Activated naive CD4-positive, alpha-beta T cell treated with anti-CD3 and anti-CD28 coated beads, Interleukin-2, amount 50 U/mL, for 24 hours (primary cell): ENCODE measurements around the gene AJAP1.
A peak's percentile ranks its signal among the peaks of the same experiment; 100 is the strongest.

ENCODE experiments used
- H3K27ac Mint-ChIP-seq: one replicate; pipeline ENCODE4 v1.8.0; 2021; ENCODE audit warnings: mild to moderate bottlenecking, mixed read lengths
- H3K27me3 Mint-ChIP-seq: one replicate; pipeline ENCODE4 v1.8.0; 2021; ENCODE audit warnings: mixed read lengths
- H3K36me3 Mint-ChIP-seq: one replicate; pipeline ENCODE4 v1.8.0; 2021; ENCODE audit warnings: mixed read lengths
- H3K4me1 Mint-ChIP-seq: one replicate; pipeline ENCODE4 v1.8.0; 2021; ENCODE audit warnings: mixed read lengths
- H3K4me3 Mint-ChIP-seq: one replicate; pipeline ENCODE4 v1.8.0; 2021; ENCODE audit warnings: mild to moderate bottlenecking, mixed read lengths
- H3K9me3 Mint-ChIP-seq: one replicate; pipeline ENCODE4 v1.8.0; 2021; ENCODE audit warnings: mixed read lengths

AJAP1 gene

DNA sequence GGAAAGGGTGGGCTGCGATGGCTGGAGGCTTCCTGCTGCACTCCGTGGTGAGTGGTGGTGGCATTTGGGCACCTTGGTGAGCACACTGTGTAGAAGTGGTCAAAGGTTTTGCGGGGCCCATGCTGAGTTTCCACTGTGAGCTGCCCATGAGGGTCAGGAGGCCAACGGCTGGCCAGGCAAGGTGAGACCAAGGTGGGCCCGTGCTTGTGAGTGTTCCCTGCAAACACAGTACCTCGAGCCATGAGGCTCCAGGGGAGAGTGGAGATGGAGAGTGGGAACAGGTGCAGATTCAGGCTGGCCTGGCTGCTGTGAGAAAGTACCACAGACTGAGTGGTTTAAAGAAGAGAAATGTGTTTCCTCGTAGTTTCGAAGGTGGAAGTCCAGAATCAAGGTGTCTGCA, 40.8 kb downstream of the AJAP1 start:
- H3K9me3 Mint-ChIP-seq, result no peaks in the 10 kb centered on the region
- no peaks in the 10 kb centered on the region for H3K27me3 Mint-ChIP-seq
- H3K36me3 Mint-ChIP-seq, result no peaks in the 10 kb centered on the region
- H3K27ac Mint-ChIP-seq, result no peak overlapping the region
- H3K4me1 Mint-ChIP-seq, result no peaks in the 10 kb centered on the region
- H3K4me3 Mint-ChIP-seq, result no peak overlapping the region

DNA sequence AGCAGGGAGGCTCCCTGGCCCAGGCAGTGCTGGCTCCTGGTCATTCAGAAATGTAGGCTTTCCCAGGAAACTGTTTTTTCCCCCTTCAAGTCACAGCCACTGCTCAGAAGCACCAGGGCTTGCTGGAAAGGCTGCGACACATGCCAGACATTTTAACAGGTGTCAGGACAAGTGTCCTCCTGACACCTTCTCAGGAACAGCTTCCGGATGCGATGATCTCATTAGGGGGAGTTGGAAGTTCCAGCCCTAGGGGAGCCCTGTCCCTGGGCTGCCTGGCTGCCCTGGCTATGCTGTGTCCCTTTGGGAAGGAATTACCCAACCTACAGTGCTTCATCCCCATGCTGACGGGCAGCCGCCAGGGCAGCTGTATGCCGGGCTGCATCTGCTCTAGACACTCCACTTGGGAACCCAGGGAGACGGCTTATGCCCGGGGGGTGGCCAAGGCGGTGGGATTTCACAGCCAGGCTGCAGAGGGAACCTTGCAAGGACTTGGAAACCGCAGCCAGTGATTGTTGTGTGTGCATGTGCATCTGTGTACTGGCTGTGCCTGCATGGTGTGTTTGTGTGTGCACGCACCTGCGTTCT, 41.8 kb downstream of the AJAP1 start:
- H3K27ac Mint-ChIP-seq, result no peak overlapping the region
- H3K4me3 Mint-ChIP-seq, result no peak overlapping the region
- H3K4me1 Mint-ChIP-seq, result no peaks in the 10 kb centered on the region
- no peaks in the 10 kb centered on the region for H3K36me3 Mint-ChIP-seq
- no peaks in the 10 kb centered on the region for H3K9me3 Mint-ChIP-seq
- no peaks in the 10 kb centered on the region for H3K27me3 Mint-ChIP-seq

DNA sequence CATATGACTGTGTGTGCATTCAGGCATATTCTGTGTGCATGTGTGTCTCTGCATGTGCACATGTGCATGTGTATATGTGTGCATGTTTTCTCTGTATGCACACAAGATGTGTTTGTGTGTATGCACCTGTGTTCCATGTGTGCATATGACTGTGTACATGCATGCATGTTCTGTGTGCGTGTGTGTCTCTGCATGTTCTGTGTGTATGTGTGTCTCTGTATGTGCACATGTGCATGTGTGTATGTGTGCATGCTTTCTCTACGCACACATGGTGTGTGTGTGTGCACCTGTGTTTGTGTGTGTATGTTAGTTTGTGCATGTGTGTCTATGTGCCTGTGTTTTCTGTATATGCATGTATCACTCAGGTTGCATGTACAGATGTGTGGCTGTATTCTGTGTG, 42.3 kb downstream of the AJAP1 start:
- no peaks in the 10 kb centered on the region for H3K36me3 Mint-ChIP-seq
- H3K27ac Mint-ChIP-seq, result no peak overlapping the region
- H3K27me3 Mint-ChIP-seq, result no peaks in the 10 kb centered on the region
- H3K9me3 Mint-ChIP-seq, result no peaks in the 10 kb centered on the region
- no peaks in the 10 kb centered on the region for H3K4me1 Mint-ChIP-seq
- H3K4me3 Mint-ChIP-seq, result no peak overlapping the region

DNA sequence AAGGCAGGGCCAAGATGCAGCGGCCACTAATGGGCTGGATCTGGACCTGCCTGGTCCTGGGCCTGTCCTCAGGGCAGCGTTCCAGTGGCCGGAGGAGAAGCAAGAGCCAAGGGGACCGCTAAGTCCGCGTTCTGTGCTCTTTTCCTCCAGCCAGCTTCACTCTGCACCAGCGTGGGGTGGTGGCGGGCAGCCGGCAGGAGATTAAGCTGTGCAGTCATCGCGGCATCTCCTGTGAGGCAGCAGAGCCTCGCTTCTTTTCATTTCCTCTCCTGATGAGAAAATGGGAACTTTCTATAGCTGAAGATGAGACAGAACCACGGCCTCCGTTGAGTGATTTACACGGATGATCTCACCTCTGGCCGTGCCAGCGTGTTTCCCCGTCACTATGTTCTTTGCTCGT, 43.4 kb downstream of the AJAP1 start:
- H3K4me3 Mint-ChIP-seq, result no peak overlapping the region
- H3K27me3 Mint-ChIP-seq, result no peaks in the 10 kb centered on the region
- H3K9me3 Mint-ChIP-seq, result no peaks in the 10 kb centered on the region
- no peaks in the 10 kb centered on the region for H3K36me3 Mint-ChIP-seq
- H3K4me1 Mint-ChIP-seq, result no peaks in the 10 kb centered on the region
- no peak overlapping the region for H3K27ac Mint-ChIP-seq

DNA sequence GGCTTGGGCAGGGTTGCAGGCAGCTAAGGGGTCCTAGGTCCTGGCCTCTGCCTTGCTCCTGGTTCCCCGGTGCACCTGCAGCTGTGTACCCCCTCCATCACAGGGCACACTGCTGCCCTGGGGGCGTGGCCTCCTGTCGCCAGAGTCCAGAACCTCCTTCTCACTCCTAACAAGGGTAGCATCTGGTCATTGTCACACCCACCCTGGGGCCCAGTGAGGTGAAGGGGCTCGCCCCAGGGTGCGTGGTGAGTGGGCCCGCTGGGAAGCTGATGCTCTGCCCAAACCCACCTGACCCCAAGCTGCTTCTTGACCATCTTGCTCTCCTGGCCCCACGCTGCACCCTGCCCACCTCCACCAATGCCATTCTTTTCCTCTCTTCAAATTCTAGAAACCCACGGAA, 44.5 kb downstream of the AJAP1 start:
- no peak overlapping the region for H3K27ac Mint-ChIP-seq
- H3K4me1 Mint-ChIP-seq, result no peaks in the 10 kb centered on the region
- no peak overlapping the region for H3K4me3 Mint-ChIP-seq
- no peaks in the 10 kb centered on the region for H3K36me3 Mint-ChIP-seq
- H3K27me3 Mint-ChIP-seq, result no peaks in the 10 kb centered on the region
- no peaks in the 10 kb centered on the region for H3K9me3 Mint-ChIP-seq

DNA sequence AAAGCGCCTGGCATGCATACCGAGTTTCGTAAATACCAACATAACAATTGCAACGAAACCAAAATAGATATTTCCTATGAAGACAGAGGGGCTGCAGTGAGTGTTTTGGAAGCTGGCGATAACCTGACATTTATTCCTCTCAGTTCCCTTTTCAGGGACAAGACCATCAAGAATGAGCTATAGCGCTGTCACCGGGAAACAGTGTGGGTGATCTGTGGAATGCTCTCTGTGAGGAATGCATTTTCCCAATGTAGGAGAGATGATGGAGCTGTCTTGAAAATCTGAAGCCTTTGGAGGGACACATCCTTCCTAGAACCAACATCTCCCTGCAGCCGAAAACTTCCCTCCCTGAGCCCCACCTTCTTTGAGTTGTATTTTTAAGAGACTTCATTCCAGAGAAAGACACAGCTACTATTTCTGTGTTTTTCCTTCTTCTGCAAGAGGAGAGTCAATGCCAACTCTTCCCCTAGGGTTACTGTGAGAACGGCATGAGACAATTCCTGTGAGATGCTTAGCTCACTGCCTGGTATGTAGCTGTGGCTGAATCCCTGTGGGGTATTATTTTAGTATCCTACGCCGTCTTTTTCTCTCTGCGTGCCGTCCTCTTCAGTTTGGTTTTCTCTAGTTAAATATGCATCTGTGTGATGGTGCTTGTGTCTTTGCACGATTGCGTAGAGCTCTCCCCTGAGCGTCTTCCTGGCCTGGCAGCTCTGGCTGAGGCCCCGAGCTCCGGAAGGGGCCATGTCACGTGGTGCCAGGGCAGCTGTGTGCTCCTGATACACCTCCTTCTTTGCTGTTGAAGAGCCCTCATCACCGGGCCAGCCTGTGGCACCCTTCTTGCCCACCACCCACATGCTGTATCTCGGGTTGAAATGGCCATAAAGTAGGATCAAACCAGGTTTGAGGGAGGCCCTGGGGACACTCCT, 45.2 kb downstream of the AJAP1 start:
- no peaks in the 10 kb centered on the region for H3K9me3 Mint-ChIP-seq
- H3K36me3 Mint-ChIP-seq, result no peaks in the 10 kb centered on the region
- H3K4me3 Mint-ChIP-seq, result no peak overlapping the region
- no peaks in the 10 kb centered on the region for H3K4me1 Mint-ChIP-seq
- H3K27me3 Mint-ChIP-seq, result no peaks in the 10 kb centered on the region
- H3K27ac Mint-ChIP-seq, result no peak overlapping the region

DNA sequence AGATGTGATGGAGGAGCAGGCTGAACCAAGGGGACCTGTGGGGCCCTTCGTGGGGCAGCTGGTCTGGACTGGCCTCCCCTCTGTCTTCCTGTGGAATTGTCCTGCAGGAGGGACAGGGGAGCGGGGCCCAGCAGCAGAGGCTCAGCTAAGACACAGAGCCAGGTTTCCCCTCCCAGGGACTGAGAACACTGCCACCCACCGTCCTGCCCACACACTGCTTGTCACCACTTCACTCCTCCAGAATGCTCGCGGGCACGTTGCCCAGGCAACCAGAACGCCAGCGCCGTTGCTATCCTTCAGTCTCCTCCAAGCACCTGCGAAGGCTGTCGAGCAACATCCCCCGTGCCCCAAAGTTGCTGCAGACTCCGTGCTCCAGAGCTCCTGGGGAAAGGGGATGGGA, 46.4 kb downstream of the AJAP1 start:
- no peaks in the 10 kb centered on the region for H3K9me3 Mint-ChIP-seq
- no peaks in the 10 kb centered on the region for H3K4me1 Mint-ChIP-seq
- H3K27ac Mint-ChIP-seq, result no peak overlapping the region
- H3K27me3 Mint-ChIP-seq, result no peaks in the 10 kb centered on the region
- H3K4me3 Mint-ChIP-seq, result no peak overlapping the region
- no peaks in the 10 kb centered on the region for H3K36me3 Mint-ChIP-seq

DNA sequence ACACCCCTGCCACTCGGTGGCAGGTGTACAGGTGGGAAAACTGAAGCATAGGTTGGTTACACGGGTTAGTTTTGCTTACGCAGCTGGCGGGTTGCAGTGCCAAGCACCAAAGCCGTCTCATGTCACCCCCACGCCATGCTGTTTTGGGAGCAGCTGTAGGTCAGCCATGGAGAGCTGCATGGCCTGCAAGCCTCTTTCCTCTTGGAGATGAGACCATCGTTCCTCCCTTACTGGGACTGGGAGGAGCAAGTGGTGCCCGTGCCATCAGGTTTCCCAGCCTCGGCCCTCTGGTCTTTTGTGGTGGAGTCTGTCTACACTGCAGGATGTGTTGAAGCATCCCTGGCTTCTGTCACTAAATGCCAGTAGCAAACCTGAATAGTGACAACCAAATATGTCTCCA, 46.9 kb downstream of the AJAP1 start:
- no peak overlapping the region for H3K4me3 Mint-ChIP-seq
- no peaks in the 10 kb centered on the region for H3K4me1 Mint-ChIP-seq
- H3K27ac Mint-ChIP-seq, result no peak overlapping the region
- H3K27me3 Mint-ChIP-seq, result no peaks in the 10 kb centered on the region
- no peaks in the 10 kb centered on the region for H3K9me3 Mint-ChIP-seq
- no peaks in the 10 kb centered on the region for H3K36me3 Mint-ChIP-seq

DNA sequence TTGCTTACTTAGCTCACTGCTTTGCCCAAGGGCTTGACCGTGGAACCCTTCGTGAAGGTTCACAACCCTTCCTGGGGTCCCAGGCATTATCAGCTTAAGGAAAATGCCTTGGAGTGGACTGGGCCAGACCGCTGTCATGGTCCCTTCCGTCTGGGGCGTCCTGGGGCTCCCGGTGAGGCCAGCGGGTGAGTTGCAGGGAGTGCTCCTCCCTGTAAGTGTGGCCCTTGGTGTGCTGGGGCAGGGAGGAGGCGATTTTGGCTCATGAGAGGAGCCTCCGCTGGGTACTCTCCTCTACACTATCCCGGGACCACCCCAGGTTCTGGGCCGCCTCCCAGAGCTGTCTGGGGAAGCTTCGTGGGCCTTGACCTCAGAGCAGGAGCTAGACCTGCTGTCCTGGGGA, 48.1 kb downstream of the AJAP1 start:
- Mint-ChIP-seq H3K27ac (no peak overlapping the region), H3K9me3 (no peaks in the 10 kb centered on the region), H3K4me1 (no peaks in the 10 kb centered on the region), H3K27me3 (peaks cover 3% of the 10 kb centered on the region), H3K36me3 (no peaks in the 10 kb centered on the region), H3K4me3 (no peak overlapping the region)

DNA sequence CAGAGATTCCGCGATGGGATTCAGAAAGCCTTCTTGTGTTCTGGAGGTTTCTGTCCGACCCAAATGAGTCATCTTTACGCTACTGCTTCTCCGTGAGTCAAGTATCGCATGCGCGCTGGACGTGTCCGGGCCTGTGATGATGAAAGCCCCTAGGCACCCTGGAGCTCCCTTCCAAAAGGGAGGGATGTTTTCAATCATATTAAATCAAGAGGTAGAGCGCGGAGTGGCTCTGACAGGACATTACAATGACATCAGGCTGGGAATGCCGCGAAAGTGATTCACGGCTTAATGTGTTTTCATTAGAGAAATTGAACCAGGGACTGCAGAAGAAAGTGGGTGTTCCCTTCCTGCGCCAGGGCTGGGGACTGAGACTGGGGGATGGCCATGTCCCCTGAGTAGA, 48.5 kb downstream of the AJAP1 start:
- Mint-ChIP-seq H3K27ac (no peak overlapping the region), H3K27me3 (peaks cover 3% of the 10 kb centered on the region), H3K4me1 (no peaks in the 10 kb centered on the region), H3K36me3 (no peaks in the 10 kb centered on the region), H3K9me3 (no peaks in the 10 kb centered on the region), H3K4me3 (no peak overlapping the region)

DNA sequence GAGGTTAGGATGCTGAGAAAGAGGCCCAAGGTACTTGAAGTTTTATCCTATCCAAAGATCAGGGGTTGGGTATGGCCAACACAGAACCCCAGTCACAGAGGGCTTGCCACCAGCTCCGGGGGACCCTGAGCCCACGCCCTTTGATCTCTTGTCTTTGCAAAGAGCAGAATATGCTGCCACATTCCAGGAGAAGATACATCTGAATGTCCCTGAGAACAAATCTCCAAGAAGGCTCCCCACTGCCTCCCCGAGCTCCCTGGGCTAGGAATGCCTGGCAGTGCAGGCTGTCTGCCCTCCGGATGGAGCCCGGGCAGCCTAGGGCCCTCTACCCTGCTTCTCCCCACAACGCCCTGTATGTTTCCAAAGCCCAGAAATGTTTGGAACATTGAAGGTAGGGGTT, 49.2 kb downstream of the AJAP1 start:
- Mint-ChIP-seq H3K27ac (no peak overlapping the region), H3K27me3 (peaks cover 3% of the 10 kb centered on the region), H3K4me3 (no peak overlapping the region), H3K4me1 (no peaks in the 10 kb centered on the region), H3K36me3 (no peaks in the 10 kb centered on the region), H3K9me3 (no peaks in the 10 kb centered on the region)

DNA sequence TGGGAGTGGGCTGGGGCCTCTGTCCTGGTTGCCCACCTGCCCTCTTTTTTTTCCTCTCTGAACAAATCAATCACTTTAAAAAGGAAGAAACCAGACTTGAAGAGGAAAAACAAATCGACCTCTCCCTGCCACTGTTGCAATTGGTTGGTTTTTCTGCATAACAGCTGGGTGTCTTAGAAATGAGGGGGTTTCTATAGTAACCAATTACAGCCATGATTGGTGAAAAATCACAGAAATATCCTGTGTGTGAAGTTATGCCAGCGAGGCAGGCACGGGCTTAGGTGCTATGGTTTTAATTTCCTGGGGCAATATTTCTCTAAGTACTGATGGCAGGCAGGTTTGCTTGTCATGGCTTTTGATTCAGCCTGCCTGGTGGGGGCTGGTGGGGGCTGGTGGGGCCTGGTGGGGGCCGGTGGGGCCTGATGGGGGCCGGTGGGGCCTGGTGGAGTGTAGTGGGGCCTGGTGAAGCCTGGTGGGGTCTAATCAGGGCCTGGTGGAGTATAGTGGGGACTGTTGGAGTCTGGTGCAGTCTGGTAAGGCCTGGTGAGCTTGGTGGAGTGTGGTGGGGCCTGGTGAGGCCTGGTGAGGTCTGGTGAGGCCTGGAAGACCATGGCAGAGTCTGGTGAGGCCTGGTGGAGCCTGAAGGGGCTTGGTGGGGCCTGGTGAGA, 54.6 kb downstream of the AJAP1 start:
- Mint-ChIP-seq H3K27ac (no peak overlapping the region), H3K4me3 (no peak overlapping the region), H3K27me3 (peaks cover 13% of the 10 kb centered on the region), H3K36me3 (no peaks in the 10 kb centered on the region), H3K4me1 (peaks cover 7% of the 10 kb centered on the region), H3K9me3 (no peaks in the 10 kb centered on the region)

DNA sequence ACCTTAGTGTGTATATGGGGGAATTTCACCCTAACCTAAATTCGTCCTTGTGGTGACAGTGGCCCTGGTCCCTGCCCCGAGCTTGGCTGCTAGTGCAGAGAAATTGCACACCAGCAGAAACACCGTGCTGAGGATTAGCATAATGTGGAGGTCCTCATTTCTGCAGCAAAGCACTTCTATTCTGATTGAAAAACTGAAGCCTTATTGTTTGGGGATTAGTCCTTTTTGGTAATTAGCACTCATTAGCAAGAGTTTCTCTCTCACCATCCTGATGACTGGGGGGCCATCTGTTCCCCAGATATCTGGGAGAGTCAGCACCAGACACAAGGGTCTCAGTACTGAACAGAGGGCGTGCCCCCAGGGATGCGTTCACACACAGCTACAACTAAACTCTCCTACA, 55.2 kb downstream of the AJAP1 start:
- H3K36me3 Mint-ChIP-seq, result no peaks in the 10 kb centered on the region
- H3K27ac Mint-ChIP-seq, result no peak overlapping the region
- H3K4me3 Mint-ChIP-seq, result no peak overlapping the region
- no peaks in the 10 kb centered on the region for H3K9me3 Mint-ChIP-seq
- peaks cover 7% of the 10 kb centered on the region for H3K4me1 Mint-ChIP-seq
- H3K27me3 Mint-ChIP-seq, result peaks cover 13% of the 10 kb centered on the region

DNA sequence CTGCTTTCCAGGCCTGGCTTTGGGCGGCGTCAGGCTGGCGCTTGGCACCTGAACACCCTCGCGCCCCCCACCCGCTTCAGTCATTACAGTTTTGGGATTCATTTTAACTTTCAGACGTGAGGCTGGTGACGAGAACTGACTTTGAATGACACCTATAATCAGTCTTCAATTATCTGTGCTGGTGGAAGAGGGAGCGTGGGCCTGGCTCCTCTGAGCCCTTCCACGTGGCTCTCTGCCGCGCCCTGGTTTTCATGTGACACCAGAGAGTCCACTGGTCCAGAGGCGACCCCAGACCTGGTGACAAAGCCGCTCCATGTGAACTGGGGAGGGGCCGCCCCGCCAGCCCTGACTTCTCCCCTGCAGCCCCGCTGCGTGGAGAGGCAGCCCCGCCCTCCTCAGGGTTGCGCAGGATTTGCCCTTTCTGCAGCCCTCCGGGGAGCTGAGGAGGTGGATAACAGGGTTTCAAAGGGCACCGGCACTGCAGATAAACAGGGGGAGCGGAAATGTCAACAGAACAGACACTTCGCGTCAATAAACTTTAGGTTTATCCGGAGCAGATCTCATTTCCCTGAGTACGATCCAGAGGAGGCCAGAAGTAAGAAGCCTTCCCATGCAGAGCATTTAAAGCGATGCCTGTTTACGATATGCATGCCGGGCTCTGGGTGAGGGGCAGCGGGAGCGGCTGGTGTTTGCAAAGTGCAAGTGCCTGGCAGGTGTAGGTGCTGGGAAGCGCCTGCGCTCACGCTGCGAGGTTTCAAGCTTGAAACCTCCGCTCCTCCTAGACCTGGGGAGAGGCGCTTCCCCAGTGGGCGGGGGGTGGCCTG, 56.4 kb downstream of the AJAP1 start:
- peaks cover 14% of the 10 kb centered on the region for H3K27me3 Mint-ChIP-seq
- peaks cover 7% of the 10 kb centered on the region for H3K4me1 Mint-ChIP-seq
- peak overlapping the region; percentile 27 for H3K4me3 Mint-ChIP-seq
- H3K27ac Mint-ChIP-seq, result no peak overlapping the region
- H3K9me3 Mint-ChIP-seq, result no peaks in the 10 kb centered on the region
- no peaks in the 10 kb centered on the region for H3K36me3 Mint-ChIP-seq

DNA sequence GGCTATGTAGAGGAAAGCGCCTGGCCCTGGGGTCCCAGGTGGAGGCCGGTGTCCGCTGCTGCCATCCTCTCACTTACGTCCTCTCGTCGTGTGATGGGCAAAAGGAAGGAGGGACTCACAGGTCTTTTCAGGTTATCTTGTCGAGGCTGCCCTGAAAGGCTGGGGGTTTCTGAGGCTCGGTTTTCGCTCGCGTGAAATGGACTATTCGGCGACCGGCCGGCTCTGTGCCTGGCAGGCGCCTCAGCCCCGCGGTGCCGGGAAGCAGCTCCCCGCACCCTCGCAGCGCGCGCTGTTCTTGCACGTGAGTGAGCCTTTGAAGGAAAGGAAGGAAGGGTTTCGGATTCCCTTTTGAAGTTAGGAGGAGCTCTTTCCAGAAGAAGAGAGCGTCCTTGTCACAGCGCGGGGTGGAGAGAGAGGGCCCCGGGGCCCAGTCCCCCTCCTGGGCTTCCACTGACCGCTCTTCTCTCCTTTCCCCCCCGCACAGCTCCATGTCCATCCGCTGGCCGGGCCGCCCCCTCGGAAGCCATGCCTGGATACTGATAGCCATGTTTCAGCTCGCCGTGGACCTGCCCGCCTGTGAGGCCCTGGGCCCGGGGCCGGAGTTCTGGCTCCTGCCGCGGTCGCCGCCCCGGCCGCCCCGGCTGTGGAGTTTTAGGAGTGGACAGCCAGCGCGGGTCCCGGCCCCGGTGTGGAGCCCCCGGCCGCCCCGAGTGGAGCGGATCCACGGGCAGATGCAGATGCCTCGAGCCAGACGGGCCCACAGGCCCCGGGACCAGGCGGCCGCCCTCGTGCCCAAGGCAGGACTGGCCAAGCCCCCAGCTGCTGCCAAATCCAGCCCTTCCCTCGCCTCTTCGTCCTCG, 57.2 kb downstream of the AJAP1 start:
- H3K4me1 Mint-ChIP-seq, result peaks cover 7% of the 10 kb centered on the region
- no peak overlapping the region for H3K27ac Mint-ChIP-seq
- H3K36me3 Mint-ChIP-seq, result no peaks in the 10 kb centered on the region
- H3K27me3 Mint-ChIP-seq, result peaks cover 13% of the 10 kb centered on the region
- H3K4me3 Mint-ChIP-seq, result no peak overlapping the region
- no peaks in the 10 kb centered on the region for H3K9me3 Mint-ChIP-seq
